HepG2 (cell line): ENCODE measurements around the gene CA10. TPM values are rescaled to one million over a fixed set of nuclear protein-coding genes. Genes with fewer than 3 reads are reported as not detected.

Experiments
- ATAC-seq: fragments of 200-7000 bp; cut with Tn5 transposase; 3 replicates; pipeline ENCODE4 v1.9.1; 2020; ENCODE audit warnings: mild to moderate bottlenecking, moderate library complexity
- BruUV-seq: library from RNA; stranded (reverse); fragments of 400-500 nt; replicated peaks from 2 replicates; lab custom pipeline; 2021; lab: Mats Ljungman, UMichigan
- CTCF ChIA-PET: fragments of 300-600 bp; formaldehyde crosslinking; extraction: SDS; loops from one replicate; lab custom pipeline; 2021; ENCODE audit warnings: low total read pairs, inconsistent platforms, low intra/inter-chr PET ratio; lab: Yijun Ruan, JAX
- POLR2A ChIA-PET: fragments of 350-600 bp; sonication (Branson Sonifier 250); formaldehyde crosslinking; loops from one replicate; lab custom pipeline; 2020; ENCODE audit warnings: antibody characterized with exemption, inconsistent platforms; lab: Yijun Ruan, JAX
- DNase-seq: peaks from one replicate; pipeline ENCODE4 v3.0.0-alpha.2; 2015; ENCODE audit warnings: low spot score
- FAIRE-seq: peaks from 3 replicates; lab custom pipeline; 2011; peaks lifted over from hg19 to GRCh38; lab: Jason Lieb, UNC
- H2AFZ ChIP-seq: one replicate; pipeline ENCODE4 v1.6.1; 2011; ENCODE audit warnings: low read length, inconsistent platforms
- H3K27ac ChIP-seq: fragments of 300-600 bp; 3 replicates; pipeline ENCODE4 v1.8.0; 2011; ENCODE audit warnings: mixed run types, mild to moderate bottlenecking, mixed read lengths, low read length, inconsistent platforms; ENCODE audit not compliant: insufficient read depth; ENCODE audit errors: extremely low read length
- H3K27me3 ChIP-seq, 2 experiments: fragments of 200-600 bp in 1 of 2; 2 replicates in 1 of 2; 3 replicates in 1 of 2; pipeline versions ENCODE4 v1.6.0 to v1.8.0; 2011; ENCODE audit warnings: low read length in 2 of 2, mild to moderate bottlenecking in 2 of 2, moderate library complexity in 2 of 2, inconsistent platforms in 1 of 2; ENCODE audit not compliant: insufficient read depth in 2 of 2, control insufficient read depth in 1 of 2
- H3K36me3 ChIP-seq, 2 experiments: fragments of 200-600 bp in 1 of 2; replicated peaks in 1 of 2; 2 replicates in 1 of 2; 3 replicates in 1 of 2; pipeline versions ENCODE4 v1.5.1 to v1.8.0; 2011; ENCODE audit warnings: low read length in 2 of 2, inconsistent platforms in 1 of 2; ENCODE audit not compliant: insufficient read depth in 2 of 2, control insufficient read depth in 1 of 2
- H3K4me1 ChIP-seq: 2 replicates; pipeline ENCODE4 v1.5.1; 2012; ENCODE audit warnings: low read length, inconsistent platforms; ENCODE audit not compliant: insufficient read depth
- H3K4me2 ChIP-seq: 2 replicates; pipeline ENCODE4 v1.6.0; 2011; ENCODE audit warnings: low read depth, low read length, inconsistent platforms
- H3K4me3 ChIP-seq, 3 experiments: fragments of 200-600 bp in 1 of 3; sonication (generic), shearing (Covaris generic) in 1 of 3; replicated peaks in 1 of 3; 2 replicates each; pipeline ENCODE4 v1.5.1; 2011 to 2016; ENCODE audit warnings: low read length in 3 of 3, inconsistent platforms in 2 of 3, low read depth in 2 of 3, mild to moderate bottlenecking in 2 of 3, control low read depth in 1 of 3, mixed read lengths in 1 of 3; ENCODE audit not compliant: insufficient read depth in 1 of 3
- H3K79me2 ChIP-seq: one replicate; pipeline ENCODE4 v1.6.1; 2011; ENCODE audit warnings: low read length, inconsistent platforms; ENCODE audit not compliant: insufficient read depth
- H3K9ac ChIP-seq: 2 replicates; pipeline ENCODE4 v1.6.0; 2011; ENCODE audit warnings: mild to moderate bottlenecking, low read depth, low read length, inconsistent platforms; ENCODE audit not compliant: insufficient read depth
- H3K9me3 ChIP-seq: 2 replicates; pipeline ENCODE4 v1.5.1; 2012; ENCODE audit warnings: mild to moderate bottlenecking, low read length
- H4K20me1 ChIP-seq: 2 replicates; pipeline ENCODE4 v1.6.0; 2011; ENCODE audit warnings: inconsistent platforms, mild to moderate bottlenecking, low read length, moderate library complexity; ENCODE audit not compliant: insufficient read depth
- BCL3 ChIP-seq: sonication (generic); formaldehyde crosslinking; IDR thresholded peaks from 2 replicates; pipeline ENCODE4 v1.5.1; 2020; ENCODE audit warnings: mild to moderate bottlenecking, missing genetic modification reagents, moderate library complexity
- DR1 ChIP-seq: sonication (generic); formaldehyde crosslinking; IDR thresholded peaks from 2 replicates; pipeline ENCODE4 v1.8.0; 2021; ENCODE audit warnings: mild to moderate bottlenecking, missing genetic modification reagents, inconsistent platforms
- FOXA1 ChIP-seq, 2 experiments: fragments of 450-650 bp in 1 of 2; sonication (generic) in 1 of 2; formaldehyde crosslinking in 1 of 2; IDR thresholded peaks; 2 replicates each; pipeline versions ENCODE4 v1.4.0 to v1.6.1; 2016 to 2020; ENCODE audit warnings: missing genetic modification reagents in 1 of 2
- FOXK2 ChIP-seq: fragments of 450-650 bp; IDR thresholded peaks from 2 replicates; pipeline ENCODE4 v1.6.1; 2016
- IKZF1 ChIP-seq: fragments of 450-650 bp; IDR thresholded peaks from 2 replicates; pipeline ENCODE4 v1.7.1; 2016
- MED8 ChIP-seq: sonication (generic); formaldehyde crosslinking; IDR thresholded peaks from 2 replicates; pipeline ENCODE4 v1.8.1; 2023; ENCODE audit warnings: mild to moderate bottlenecking, missing genetic modification reagents; ENCODE audit not compliant: insufficient replicate concordance
- SMC3 ChIP-seq: IDR thresholded peaks from 2 replicates; pipeline ENCODE4 v1.6.1; 2011; ENCODE audit warnings: low read length, improper control_type of control experiment
- SRSF1 ChIP-seq: fragments of 200-400 bp; formaldehyde crosslinking; optimal IDR thresholded peaks from 2 replicates; pipeline ENCODE3; 2017; ENCODE audit warnings: mild to moderate bottlenecking, low read depth, low read length, moderate library complexity
- ZBTB3 ChIP-seq: sonication (generic); formaldehyde crosslinking; IDR thresholded peaks from 2 replicates; pipeline ENCODE4 v1.4.0; 2020; ENCODE audit warnings: low read depth, mild to moderate bottlenecking, moderate library complexity, missing genetic modification reagents, borderline replicate concordance
- ZMYM4 ChIP-seq: sonication (generic); formaldehyde crosslinking; IDR thresholded peaks from 2 replicates; pipeline ENCODE4 v1.8.1; 2023; ENCODE audit warnings: mild to moderate bottlenecking, missing genetic modification reagents
- ZNF17 ChIP-seq: sonication (generic); formaldehyde crosslinking; IDR thresholded peaks from 2 replicates; pipeline ENCODE4 v1.5.0; 2020; ENCODE audit warnings: mild to moderate bottlenecking, missing genetic modification reagents
- ZNF207 ChIP-seq: fragments of 450-650 bp; IDR thresholded peaks from 2 replicates; pipeline ENCODE4 v1.6.1; 2016; ENCODE audit warnings: antibody characterized with exemption, borderline replicate concordance
- ZNF577 ChIP-seq: sonication (generic); formaldehyde crosslinking; IDR thresholded peaks from 2 replicates; pipeline ENCODE4 v1.4.0; 2020; ENCODE audit warnings: mild to moderate bottlenecking, low read depth, missing genetic modification reagents, borderline replicate concordance
- WGBS: methylation state at CpG from one replicate; pipeline ENCODE4 v1.1.6; 2017; ENCODE audit warnings: low lambda C conversion rate; 5-methylcytosine and 5-hydroxymethylcytosine counted together
- in situ Hi-C: cut with HindIII; loops from 2 replicates; pipeline ENCODE4 v1.10.0; 2017; ENCODE audit warnings: low pct_unique_long_range_greater_than_20kb; ENCODE audit not compliant: extremely low pct_ligation_motif_present
- intact Hi-C: fragments of 100-400 bp; cut with micrococcal nuclease; formaldehyde crosslinking; loops from one replicate; pipeline ENCODE4 v1.10.0; 2022; ENCODE audit not compliant: unreplicated experiment
- polyA plus RNA-seq, 8 experiments: library from polyadenylated mRNA; depleted of rRNA in 3 of 8; stranded (reverse) in 7 of 8; unstranded in 1 of 8; fragments of >200 nt; fragmentation: Illumina TruSeq in 4 of 8; extraction: Trizol in 4 of 8; gene quantifications; 2 replicates each; pipeline versions ENCODE4 v1.2.1 to v1.2.3, GENCODE V29; 2011 to 2016; ENCODE audit warnings: low read depth in 4 of 8, missing spikeins in 1 of 8, mixed read lengths in 1 of 8; ENCODE audit not compliant: insufficient read depth in 1 of 8
- total RNA-seq, 5 experiments: library from RNA; depleted of rRNA; stranded (reverse); fragments of >200 nt; fragmentation: Illumina TruSeq; extraction: Trizol; gene quantifications; 2 replicates each; pipeline ENCODE4 v1.2.3, GENCODE V29; 2016; ENCODE audit warnings: low read depth in 1 of 5
- TF ChIP-seq, protein P1 (sequence below): sonication (generic); formaldehyde crosslinking; IDR thresholded peaks from 2 replicates; pipeline ENCODE4 v1.5.0; 2020; ENCODE audit warnings: mild to moderate bottlenecking, missing genetic modification reagents
- TF ChIP-seq, protein P2 (sequence below): sonication (generic); formaldehyde crosslinking; IDR thresholded peaks from 2 replicates; pipeline ENCODE4 v1.4.0; 2020; ENCODE audit warnings: mild to moderate bottlenecking, missing genetic modification reagents, borderline replicate concordance

CA10 gene
- total and polyA plus RNA-seq, 2 of the 13 experiments (the other 11 are each of a cell fraction or from before 2014, with no cell fraction given) = not detected

DNA sequence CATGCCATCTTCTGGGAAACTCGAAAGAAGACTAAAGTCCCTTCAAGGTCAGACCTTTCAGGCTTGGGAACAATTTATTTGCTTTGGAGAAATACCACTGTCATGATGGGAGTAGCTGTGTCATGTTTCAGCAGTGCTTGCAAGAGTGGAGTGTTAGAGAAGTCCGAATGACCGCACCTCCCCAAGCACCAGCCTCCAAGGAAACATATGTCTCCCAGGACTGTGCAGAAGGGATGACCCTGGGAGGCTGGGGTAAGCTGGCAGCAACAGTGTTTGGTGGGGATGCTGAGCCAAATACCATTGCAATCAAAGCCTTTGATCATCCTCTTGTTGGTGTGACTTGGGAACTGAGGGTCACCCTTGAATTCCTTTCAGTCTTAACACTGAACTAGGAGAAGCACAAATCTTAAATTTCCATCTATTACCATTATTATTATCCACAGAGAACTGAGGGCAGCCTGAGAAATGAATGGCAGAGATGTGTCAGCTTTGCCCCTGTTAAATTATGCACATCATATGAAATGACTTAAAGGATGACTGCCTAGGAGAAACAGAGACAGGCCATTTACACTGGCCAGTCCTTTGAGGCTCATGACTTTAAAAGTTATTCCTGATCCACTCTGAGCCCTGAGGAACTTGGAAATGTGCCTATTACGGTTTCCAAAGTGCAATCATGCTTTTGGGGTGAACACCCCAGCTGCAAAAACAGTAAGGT, 244.9 kb downstream of the CA10 start (continued):
- TF ChIP-seq, protein P1, sequence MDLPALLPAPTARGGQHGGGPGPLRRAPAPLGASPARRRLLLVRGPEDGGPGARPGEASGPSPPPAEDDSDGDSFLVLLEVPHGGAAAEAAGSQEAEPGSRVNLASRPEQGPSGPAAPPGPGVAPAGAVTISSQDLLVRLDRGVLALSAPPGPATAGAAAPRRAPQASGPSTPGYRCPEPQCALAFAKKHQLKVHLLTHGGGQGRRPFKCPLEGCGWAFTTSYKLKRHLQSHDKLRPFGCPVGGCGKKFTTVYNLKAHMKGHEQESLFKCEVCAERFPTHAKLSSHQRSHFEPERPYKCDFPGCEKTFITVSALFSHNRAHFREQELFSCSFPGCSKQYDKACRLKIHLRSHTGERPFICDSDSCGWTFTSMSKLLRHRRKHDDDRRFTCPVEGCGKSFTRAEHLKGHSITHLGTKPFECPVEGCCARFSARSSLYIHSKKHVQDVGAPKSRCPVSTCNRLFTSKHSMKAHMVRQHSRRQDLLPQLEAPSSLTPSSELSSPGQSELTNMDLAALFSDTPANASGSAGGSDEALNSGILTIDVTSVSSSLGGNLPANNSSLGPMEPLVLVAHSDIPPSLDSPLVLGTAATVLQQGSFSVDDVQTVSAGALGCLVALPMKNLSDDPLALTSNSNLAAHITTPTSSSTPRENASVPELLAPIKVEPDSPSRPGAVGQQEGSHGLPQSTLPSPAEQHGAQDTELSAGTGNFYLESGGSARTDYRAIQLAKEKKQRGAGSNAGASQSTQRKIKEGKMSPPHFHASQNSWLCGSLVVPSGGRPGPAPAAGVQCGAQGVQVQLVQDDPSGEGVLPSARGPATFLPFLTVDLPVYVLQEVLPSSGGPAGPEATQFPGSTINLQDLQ (CRISPR knock-in tag) = no peak
- TF ChIP-seq MED8 (CRISPR knock-in tag) (no peak), ZNF207 (no peak), ZMYM4 (no peak)

- CTCF ChIA-PET = no interaction called here
- H2AFZ ChIP-seq = no peak overlapping the region
- POLR2A ChIA-PET = no interaction called here
- intact Hi-C loops = no loop called here
- H3K9me3 ChIP-seq = no peaks in the 10 kb centered on the region
- H3K27ac ChIP-seq = no peak overlapping the region
- no peaks in the 10 kb centered on the region for H3K79me2 ChIP-seq
- no peaks in the 10 kb centered on the region for H3K4me1 ChIP-seq
- no peaks in the 10 kb centered on the region for H3K36me3 ChIP-seq
- ATAC-seq = no peak
- 0% methylated on average over 2 of the region's 2 CpGs for WGBS
- H3K9ac ChIP-seq = no peak overlapping the region
- no peak overlapping the region for H3K4me3 ChIP-seq
- BruUV-seq = no TSS peak
- no peaks in the 10 kb centered on the region for H3K27me3 ChIP-seq
- no peak for FAIRE-seq
- no peaks in the 10 kb centered on the region for H4K20me1 ChIP-seq
- no peak overlapping the region for H3K4me2 ChIP-seq
- in situ Hi-C loops = no loop called here
- DNase-seq = no peak
- TF ChIP-seq SRSF1 (no peak), ZBTB3 (CRISPR knock-in tag) (no peak), FOXK2 (no peak), IKZF1 (no peak), ZNF577 (CRISPR knock-in tag) (no peak), BCL3 (CRISPR knock-in tag) (no peak), DR1 (no peak), SMC3 (no peak), ZNF17 (CRISPR knock-in tag) (no peak), FOXA1 (IDR thresholded peaks at IDR 0.05) (no peak), FOXA1 (CRISPR knock-in tag; IDR thresholded peaks at IDR 0.05) (no peak)
- TF ChIP-seq, protein P2, sequence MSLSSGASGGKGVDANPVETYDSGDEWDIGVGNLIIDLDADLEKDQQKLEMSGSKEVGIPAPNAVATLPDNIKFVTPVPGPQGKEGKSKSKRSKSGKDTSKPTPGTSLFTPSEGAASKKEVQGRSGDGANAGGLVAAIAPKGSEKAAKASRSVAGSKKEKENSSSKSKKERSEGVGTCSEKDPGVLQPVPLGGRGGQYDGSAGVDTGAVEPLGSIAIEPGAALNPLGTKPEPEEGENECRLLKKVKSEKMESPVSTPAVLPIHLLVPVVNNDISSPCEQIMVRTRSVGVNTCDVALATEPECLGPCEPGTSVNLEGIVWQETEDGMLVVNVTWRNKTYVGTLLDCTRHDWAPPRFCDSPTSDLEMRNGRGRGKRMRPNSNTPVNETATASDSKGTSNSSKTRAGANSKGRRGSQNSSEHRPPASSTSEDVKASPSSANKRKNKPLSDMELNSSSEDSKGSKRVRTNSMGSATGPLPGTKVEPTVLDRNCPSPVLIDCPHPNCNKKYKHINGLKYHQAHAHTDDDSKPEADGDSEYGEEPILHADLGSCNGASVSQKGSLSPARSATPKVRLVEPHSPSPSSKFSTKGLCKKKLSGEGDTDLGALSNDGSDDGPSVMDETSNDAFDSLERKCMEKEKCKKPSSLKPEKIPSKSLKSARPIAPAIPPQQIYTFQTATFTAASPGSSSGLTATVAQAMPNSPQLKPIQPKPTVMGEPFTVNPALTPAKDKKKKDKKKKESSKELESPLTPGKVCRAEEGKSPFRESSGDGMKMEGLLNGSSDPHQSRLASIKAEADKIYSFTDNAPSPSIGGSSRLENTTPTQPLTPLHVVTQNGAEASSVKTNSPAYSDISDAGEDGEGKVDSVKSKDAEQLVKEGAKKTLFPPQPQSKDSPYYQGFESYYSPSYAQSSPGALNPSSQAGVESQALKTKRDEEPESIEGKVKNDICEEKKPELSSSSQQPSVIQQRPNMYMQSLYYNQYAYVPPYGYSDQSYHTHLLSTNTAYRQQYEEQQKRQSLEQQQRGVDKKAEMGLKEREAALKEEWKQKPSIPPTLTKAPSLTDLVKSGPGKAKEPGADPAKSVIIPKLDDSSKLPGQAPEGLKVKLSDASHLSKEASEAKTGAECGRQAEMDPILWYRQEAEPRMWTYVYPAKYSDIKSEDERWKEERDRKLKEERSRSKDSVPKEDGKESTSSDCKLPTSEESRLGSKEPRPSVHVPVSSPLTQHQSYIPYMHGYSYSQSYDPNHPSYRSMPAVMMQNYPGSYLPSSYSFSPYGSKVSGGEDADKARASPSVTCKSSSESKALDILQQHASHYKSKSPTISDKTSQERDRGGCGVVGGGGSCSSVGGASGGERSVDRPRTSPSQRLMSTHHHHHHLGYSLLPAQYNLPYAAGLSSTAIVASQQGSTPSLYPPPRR (CRISPR knock-in tag) = no peak
These were observed 245.6 kb downstream of the CA10 start for GRCh38 chr17:51912939-51913338.
